ENCODE results near the gene ECHS1. TPM values are rescaled to one million over a fixed set of nuclear protein-coding genes. Genes with fewer than 3 reads are reported as not detected.
"Not testable (repeated sequence)": the region's sequence is repeated elsewhere in the genome, so short reads cannot be mapped to it uniquely, and the experiment has no call there.

ECHS1 gene
- total RNA-seq, 2 experiments from 2014 or later, result 47.0 to 48.5 TPM

DNA sequence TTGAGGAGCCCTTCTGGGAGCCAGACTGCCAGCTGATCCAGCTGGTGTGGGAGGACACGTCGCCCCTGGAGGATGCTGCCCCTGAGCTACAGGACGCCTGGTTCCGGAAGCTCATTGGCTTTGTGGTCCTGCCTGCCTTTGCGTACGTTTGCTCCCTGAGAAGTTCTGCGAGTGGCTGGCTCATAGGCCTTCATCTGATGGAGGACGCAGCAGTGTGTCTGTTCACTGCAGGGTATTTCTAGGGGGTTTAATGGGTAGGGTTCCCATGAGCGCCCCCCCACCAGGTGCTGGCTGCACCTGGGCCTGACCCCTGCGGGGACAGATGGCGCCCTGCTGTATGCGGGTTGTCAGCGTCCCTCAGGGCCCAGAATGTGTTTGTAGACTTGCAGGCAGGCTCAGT lies 10.9 kb upstream of the ECHS1 start:
- CTCF ChIA-PET, result no interaction called here
- H3K27me3 Mint-ChIP-seq (ENCODE audit: low read depth), result no peaks in the 10 kb centered on the region
- H3K4me3 Mint-ChIP-seq, result no peak overlapping the region
- DNase-seq (no peak), ATAC-seq (no peak)
- H3K36me3 Mint-ChIP-seq (ENCODE audit: low read depth), result peaks cover 3% of the 10 kb centered on the region
- H3K9me3 Mint-ChIP-seq (ENCODE audit: insufficient read depth), result no peaks in the 10 kb centered on the region
- POLR2A ChIA-PET, result no interaction called here
- H3K27ac Mint-ChIP-seq, result no peak overlapping the region
- peaks cover 19% of the 10 kb centered on the region for H3K4me1 Mint-ChIP-seq (ENCODE audit: low read depth)

- ATAC-seq (no peak), DNase-seq (no peak)
- peaks cover 14% of the 10 kb centered on the region for H3K4me1 Mint-ChIP-seq (ENCODE audit: low read depth)
- no peaks in the 10 kb centered on the region for H3K27me3 Mint-ChIP-seq (ENCODE audit: low read depth)
- H3K9me3 Mint-ChIP-seq (ENCODE audit: insufficient read depth), result no peaks in the 10 kb centered on the region
- POLR2A ChIA-PET, result no interaction called here
- no peaks in the 10 kb centered on the region for H3K36me3 Mint-ChIP-seq (ENCODE audit: low read depth)
- no peak overlapping the region for H3K27ac Mint-ChIP-seq
- H3K4me3 Mint-ChIP-seq, result no peak overlapping the region
- CTCF ChIA-PET, result no interaction called here
Measured at GRCh38 chr10:133383551-133383950, 10.4 kb upstream of the ECHS1 start.

DNA sequence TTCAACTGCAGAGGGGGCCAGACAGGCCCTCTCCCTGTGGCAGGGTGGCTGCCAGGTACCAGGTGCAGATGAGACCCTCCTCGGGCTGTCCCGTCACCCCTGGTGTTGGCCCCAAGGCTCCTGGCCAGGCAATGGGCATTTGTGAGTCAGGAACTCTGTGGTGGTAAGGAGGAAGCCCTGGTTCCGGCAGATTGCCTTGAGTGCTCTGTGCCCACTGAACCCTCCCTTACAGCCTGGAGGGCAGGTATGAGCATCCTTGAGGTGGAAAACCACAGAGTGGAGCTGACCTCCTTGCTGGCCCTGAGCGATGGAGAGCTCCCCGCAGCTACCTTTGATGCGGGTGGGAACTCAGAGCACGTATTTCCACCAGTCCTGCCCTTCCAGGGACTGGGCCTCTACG lies 7.9 kb upstream of the ECHS1 start:
- no peak for ATAC-seq
- Mint-ChIP-seq H3K27me3 (ENCODE audit: low read depth) (peaks cover 11% of the 10 kb centered on the region), H3K27ac (no peak overlapping the region), H3K4me1 (ENCODE audit: low read depth) (peaks cover 6% of the 10 kb centered on the region), H3K9me3 (ENCODE audit: insufficient read depth) (no peaks in the 10 kb centered on the region), H3K4me3 (no peak overlapping the region), H3K36me3 (ENCODE audit: low read depth) (no peaks in the 10 kb centered on the region)
- ChIA-PET POLR2A (interaction anchor here (2.1 kb wide), 1 partner anchor 8 kb away, joined by 10 read pairs; no protein-coding TSS in a partner anchor), CTCF (no interaction called here)
- DNase-seq, result no peak

- Mint-ChIP-seq H3K27me3 (ENCODE audit: low read depth) (peaks cover 17% of the 10 kb centered on the region), H3K36me3 (ENCODE audit: low read depth) (no peaks in the 10 kb centered on the region), H3K4me3 (peak overlapping the region; percentile 49), H3K9me3 (ENCODE audit: insufficient read depth) (no peaks in the 10 kb centered on the region), H3K27ac (no peak overlapping the region), H3K4me1 (ENCODE audit: low read depth) (peaks cover 6% of the 10 kb centered on the region)
- ChIA-PET CTCF (no interaction called here), POLR2A (interaction anchor here (1.2 to 2.1 kb wide), 2 partner anchors 9 to 12 kb away, joined by 3 to 10 read pairs; no protein-coding TSS in a partner anchor)
- DNase-seq (no peak), ATAC-seq (no peak)
Measured at GRCh38 chr10:133379801-133380666, 6.9 kb upstream of the ECHS1 start.

GRCh38 chr10:133379152-133379800 lies 6.1 kb upstream of the ECHS1 start, which contains the start of gene PAOX:
PAOX (plus strand) TSS chr10:133379262; CDS start chr10:133379317, 55 bp downstream.
- POLR2A ChIA-PET, result interaction anchor here (1.2 to 2.7 kb wide), 3 partner anchors 10 to 12 kb away, joined by 3 to 18 read pairs (median 10); no protein-coding TSS in a partner anchor
- H3K27ac Mint-ChIP-seq, result peak within 1 kb of the TSS; percentile 57
- CTCF ChIA-PET, result no interaction called here
- H3K4me1 Mint-ChIP-seq (ENCODE audit: low read depth), result peaks cover 10% of the 10 kb centered on the region
- ATAC-seq (peak; percentile 54), DNase-seq (peak; percentile 60)
- peak within 1 kb of the TSS; percentile 79 for H3K4me3 Mint-ChIP-seq
- no peaks in the 10 kb centered on the region for H3K36me3 Mint-ChIP-seq (ENCODE audit: low read depth)
- H3K9me3 Mint-ChIP-seq (ENCODE audit: insufficient read depth), result no peaks in the 10 kb centered on the region
- peaks cover 20% of the 10 kb centered on the region for H3K27me3 Mint-ChIP-seq (ENCODE audit: low read depth)

- POLR2A ChIA-PET, result interaction anchor here (0.6 to 2.7 kb wide), 4 partner anchors 12 to 103 kb away, joined by 3 to 18 read pairs (median 3); partner anchors contain the start of gene CALY
- peaks cover 22% of the 10 kb centered on the region for H3K27me3 Mint-ChIP-seq (ENCODE audit: low read depth)
- ATAC-seq, result peak; percentile 76
- H3K27ac Mint-ChIP-seq, result peak overlapping the region; percentile 57
- DNase-seq, result peak; percentile 70
- CTCF ChIA-PET, result no interaction called here
- peaks cover 13% of the 10 kb centered on the region for H3K4me1 Mint-ChIP-seq (ENCODE audit: low read depth)
- peak overlapping the region; percentile 79 for H3K4me3 Mint-ChIP-seq
- H3K36me3 Mint-ChIP-seq (ENCODE audit: low read depth), result no peaks in the 10 kb centered on the region
- H3K9me3 Mint-ChIP-seq (ENCODE audit: insufficient read depth), result no peaks in the 10 kb centered on the region
Measured at GRCh38 chr10:133378251-133379096, 5.3 kb upstream of the ECHS1 start.

GRCh38 chr10:133377818-133378250 lies 4.7 kb upstream of the ECHS1 start:
- Mint-ChIP-seq H3K27me3 (ENCODE audit: low read depth) (peaks cover 22% of the 10 kb centered on the region), H3K36me3 (ENCODE audit: low read depth) (no peaks in the 10 kb centered on the region), H3K4me1 (ENCODE audit: low read depth) (peaks cover 13% of the 10 kb centered on the region), H3K27ac (no peak overlapping the region), H3K4me3 (peak overlapping the region; percentile 79), H3K9me3 (ENCODE audit: insufficient read depth) (no peaks in the 10 kb centered on the region)
- no peak for DNase-seq
- CTCF ChIA-PET, result no interaction called here
- POLR2A ChIA-PET, result interaction anchor here (0.6 to 2.7 kb wide), 4 partner anchors 12 to 103 kb away, joined by 3 to 18 read pairs (median 3); partner anchors contain the start of gene CALY
- no peak for ATAC-seq

- Mint-ChIP-seq H3K4me1 (ENCODE audit: low read depth) (peaks cover 13% of the 10 kb centered on the region), H3K36me3 (ENCODE audit: low read depth) (no peaks in the 10 kb centered on the region), H3K4me3 (peak overlapping the region; percentile 49), H3K9me3 (ENCODE audit: insufficient read depth) (no peaks in the 10 kb centered on the region), H3K27ac (no peak overlapping the region), H3K27me3 (ENCODE audit: low read depth) (peaks cover 22% of the 10 kb centered on the region)
- no peak for ATAC-seq
- ChIA-PET CTCF (no interaction called here), POLR2A (interaction anchor here (1.3 to 2.7 kb wide), 2 partner anchors 13 to 16 kb away, joined by 3 to 18 read pairs; no protein-coding TSS in a partner anchor)
- DNase-seq, result no peak
Measured at GRCh38 chr10:133377025-133377817, 4.1 kb upstream of the ECHS1 start.

DNA sequence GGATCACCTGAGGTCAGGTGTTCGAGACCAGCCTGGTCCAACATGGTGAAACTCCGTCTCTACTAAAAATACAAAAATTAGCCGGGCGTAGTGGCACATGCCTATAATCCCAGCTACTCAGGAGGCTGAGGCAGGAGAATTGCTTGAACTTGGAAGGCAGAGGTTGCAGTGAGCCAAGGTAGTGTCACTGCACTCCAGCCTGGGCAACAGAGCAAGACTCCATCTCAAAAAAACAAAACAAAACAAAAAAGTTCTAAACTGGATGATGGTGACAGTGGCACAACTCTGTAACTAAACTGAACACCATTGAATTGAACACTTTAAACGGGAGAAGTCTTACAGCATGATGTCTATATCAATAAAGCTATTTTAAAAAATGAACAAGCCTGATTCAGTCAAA lies 3.0 kb upstream of the ECHS1 start:
- H3K4me1 Mint-ChIP-seq (ENCODE audit: low read depth), result peaks cover 17% of the 10 kb centered on the region
- CTCF ChIA-PET; H3K36me3 Mint-ChIP-seq (ENCODE audit: low read depth); H3K4me3 Mint-ChIP-seq; ATAC-seq; H3K27ac Mint-ChIP-seq; DNase-seq; H3K9me3 Mint-ChIP-seq (ENCODE audit: insufficient read depth): not testable (repeated sequence)
- peaks cover 22% of the 10 kb centered on the region for H3K27me3 Mint-ChIP-seq (ENCODE audit: low read depth)
- POLR2A ChIA-PET, result interaction anchor here (2.7 kb wide), 1 partner anchor 14 kb away, joined by 18 read pairs; no protein-coding TSS in a partner anchor

- CTCF ChIA-PET, result no interaction called here
- no peak for DNase-seq
- POLR2A ChIA-PET, result no interaction called here
- Mint-ChIP-seq H3K9me3 (ENCODE audit: insufficient read depth) (no peaks in the 10 kb centered on the region), H3K4me3 (no peak overlapping the region), H3K27ac (no peak overlapping the region), H3K4me1 (ENCODE audit: low read depth) (peaks cover 17% of the 10 kb centered on the region), H3K27me3 (ENCODE audit: low read depth) (peaks cover 22% of the 10 kb centered on the region), H3K36me3 (ENCODE audit: low read depth) (peaks cover 4% of the 10 kb centered on the region)
- ATAC-seq, result no peak
Measured at GRCh38 chr10:133375357-133376115, 2.4 kb upstream of the ECHS1 start.

All from activated CD8-positive, alpha-beta T cell treated with anti-CD3 and anti-CD28 coated beads, Interleukin-2, amount 10 ng/mL, durations not matched to agents 7 days and 5 days (primary cell).